ENCODE data around the gene FTO. TPM values are rescaled to one million over a fixed set of nuclear protein-coding genes. Genes with fewer than 3 reads are reported as not detected.

Gene FTO
- polyA plus RNA-seq, 1 donor from 2014 or later: 80.1 TPM

DNA sequence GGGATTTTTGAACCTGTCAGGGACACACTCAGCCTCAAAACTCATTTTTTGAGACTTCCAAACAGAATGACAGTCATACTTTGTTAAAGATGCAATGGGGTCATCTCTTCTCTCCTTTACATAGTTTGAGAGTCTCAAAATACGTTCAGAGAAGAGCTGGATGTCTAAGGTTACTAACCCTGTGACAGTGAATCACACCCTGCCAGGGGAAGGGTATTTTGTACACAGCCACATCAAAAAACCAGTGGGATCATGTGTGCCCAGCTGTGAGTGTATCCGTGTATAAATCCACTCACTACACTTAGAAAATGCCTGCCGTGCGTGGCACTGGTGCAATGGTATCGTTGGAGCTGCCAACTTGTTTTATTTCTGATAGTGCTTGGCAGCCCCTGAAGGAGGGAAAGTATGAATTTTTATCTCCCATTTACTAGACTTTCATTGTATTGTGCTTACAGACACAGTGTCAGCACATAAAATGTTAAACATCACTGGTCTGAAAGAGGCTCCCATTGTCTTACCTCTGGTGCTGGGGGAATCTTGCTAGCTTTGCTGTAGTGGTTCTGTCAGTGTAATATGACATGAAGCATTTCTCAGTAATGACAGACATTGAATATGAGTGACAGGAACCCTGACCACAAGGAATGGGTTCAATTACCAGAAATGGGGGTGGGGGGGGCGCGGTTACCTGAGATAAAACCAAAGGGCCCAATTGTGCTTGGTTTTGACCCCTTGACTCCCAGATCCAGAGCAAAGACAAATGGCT, 256.3 kb downstream of the FTO start:
- no peaks in the 10 kb centered on the region for H3K27me3 ChIP-seq (ENCODE audit: insufficient read depth, low read depth, low read length)
- no peaks in the 10 kb centered on the region for H3K79me2 ChIP-seq (replicated peaks; ENCODE audit: insufficient read depth, low read length)
- H3K9ac ChIP-seq (ENCODE audit: low read length): peak overlapping the region; percentile 9
- H2AFZ ChIP-seq (ENCODE audit: low read depth, low read length): no peak overlapping the region
- peak overlapping the region; percentile 26 for H3K4me3 ChIP-seq (ENCODE audit: low read length)
- no peaks in the 10 kb centered on the region for H3F3A ChIP-seq (ENCODE audit: insufficient read depth, low read length, poor library complexity, severe bottlenecking)
- H3K4me2 ChIP-seq (ENCODE audit: low read length): peak overlapping the region; percentile 46
- H3K9me2 ChIP-seq (ENCODE audit: insufficient read depth, low read length): no peaks in the 10 kb centered on the region
- H4K20me1 ChIP-seq (ENCODE audit: insufficient read depth): no peaks in the 10 kb centered on the region
- no peaks in the 10 kb centered on the region for H3K36me3 ChIP-seq (ENCODE audit: insufficient read depth, low read length)
- no peak for TF ChIP-seq EZH2 (IDR thresholded peaks at IDR 0.05; ENCODE audit: borderline replicate concordance, insufficient read depth, low read length, poor library complexity, severe bottlenecking)
- no peak for TF ChIP-seq RAD21 (conservative IDR thresholded peaks at IDR 0.05)
- no peak for TF ChIP-seq SMC3 (conservative IDR thresholded peaks at IDR 0.05; ENCODE audit: poor library complexity)
- TF ChIP-seq, protein P1, sequence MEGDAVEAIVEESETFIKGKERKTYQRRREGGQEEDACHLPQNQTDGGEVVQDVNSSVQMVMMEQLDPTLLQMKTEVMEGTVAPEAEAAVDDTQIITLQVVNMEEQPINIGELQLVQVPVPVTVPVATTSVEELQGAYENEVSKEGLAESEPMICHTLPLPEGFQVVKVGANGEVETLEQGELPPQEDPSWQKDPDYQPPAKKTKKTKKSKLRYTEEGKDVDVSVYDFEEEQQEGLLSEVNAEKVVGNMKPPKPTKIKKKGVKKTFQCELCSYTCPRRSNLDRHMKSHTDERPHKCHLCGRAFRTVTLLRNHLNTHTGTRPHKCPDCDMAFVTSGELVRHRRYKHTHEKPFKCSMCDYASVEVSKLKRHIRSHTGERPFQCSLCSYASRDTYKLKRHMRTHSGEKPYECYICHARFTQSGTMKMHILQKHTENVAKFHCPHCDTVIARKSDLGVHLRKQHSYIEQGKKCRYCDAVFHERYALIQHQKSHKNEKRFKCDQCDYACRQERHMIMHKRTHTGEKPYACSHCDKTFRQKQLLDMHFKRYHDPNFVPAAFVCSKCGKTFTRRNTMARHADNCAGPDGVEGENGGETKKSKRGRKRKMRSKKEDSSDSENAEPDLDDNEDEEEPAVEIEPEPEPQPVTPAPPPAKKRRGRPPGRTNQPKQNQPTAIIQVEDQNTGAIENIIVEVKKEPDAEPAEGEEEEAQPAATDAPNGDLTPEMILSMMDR (IDR thresholded peaks at IDR 0.05; ENCODE audit: poor library complexity, severe bottlenecking): no peak
- TF ChIP-seq POLR2AphosphoS5 (IDR thresholded peaks at IDR 0.05): peak; percentile 22
- no peak for TF ChIP-seq MXI1 (conservative IDR thresholded peaks at IDR 0.05; ENCODE audit: poor library complexity, severe bottlenecking)
- no peaks in the 10 kb centered on the region for H3K9me3 ChIP-seq (ENCODE audit: low read length)
- H3K27ac ChIP-seq (ENCODE audit: low read length): peak overlapping the region; percentile 25

DNA sequence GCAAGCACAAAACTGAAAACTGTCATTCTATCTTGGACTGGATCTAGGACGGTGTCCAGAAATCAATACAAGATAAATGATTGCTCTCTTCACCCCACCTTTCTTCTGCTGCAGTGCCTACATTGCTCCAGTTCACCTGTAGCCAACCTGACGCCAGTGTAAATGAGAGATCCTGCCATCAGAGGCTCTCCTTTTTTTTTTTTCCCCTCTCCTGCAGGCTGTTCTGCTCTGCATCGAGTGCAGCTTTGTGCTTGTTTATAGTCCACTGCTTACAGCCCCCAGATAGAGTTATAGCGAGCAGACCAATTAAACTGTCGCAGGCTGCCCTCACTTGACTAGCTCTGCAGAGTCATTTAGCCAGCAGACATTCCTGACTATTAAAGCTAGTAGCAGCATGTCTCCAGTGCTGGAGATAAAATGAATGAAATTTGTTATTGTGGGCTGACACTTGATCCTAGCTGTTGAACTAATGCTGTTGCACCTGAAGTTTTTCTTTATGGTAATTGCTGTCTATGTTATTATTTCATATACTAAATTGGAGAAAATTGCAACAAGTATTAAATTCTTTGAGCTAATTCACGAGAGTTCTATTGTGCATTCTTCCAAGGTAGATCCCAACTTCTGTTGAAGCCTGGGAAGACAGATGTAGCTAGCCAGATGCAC, 257.1 kb downstream of the FTO start:
- H3K9ac ChIP-seq (ENCODE audit: low read length): no peak overlapping the region
- no peaks in the 10 kb centered on the region for H3K27me3 ChIP-seq (ENCODE audit: insufficient read depth, low read depth, low read length)
- H2AFZ ChIP-seq (ENCODE audit: low read depth, low read length): no peak overlapping the region
- H3K4me2 ChIP-seq (ENCODE audit: low read length): peak overlapping the region; percentile 2
- H3F3A ChIP-seq (ENCODE audit: insufficient read depth, low read length, poor library complexity, severe bottlenecking): no peaks in the 10 kb centered on the region
- no peak for TF ChIP-seq EZH2 (IDR thresholded peaks at IDR 0.05; ENCODE audit: borderline replicate concordance, insufficient read depth, low read length, poor library complexity, severe bottlenecking)
- TF ChIP-seq RAD21 (conservative IDR thresholded peaks at IDR 0.05): peak; percentile 18
- TF ChIP-seq, protein P2, sequence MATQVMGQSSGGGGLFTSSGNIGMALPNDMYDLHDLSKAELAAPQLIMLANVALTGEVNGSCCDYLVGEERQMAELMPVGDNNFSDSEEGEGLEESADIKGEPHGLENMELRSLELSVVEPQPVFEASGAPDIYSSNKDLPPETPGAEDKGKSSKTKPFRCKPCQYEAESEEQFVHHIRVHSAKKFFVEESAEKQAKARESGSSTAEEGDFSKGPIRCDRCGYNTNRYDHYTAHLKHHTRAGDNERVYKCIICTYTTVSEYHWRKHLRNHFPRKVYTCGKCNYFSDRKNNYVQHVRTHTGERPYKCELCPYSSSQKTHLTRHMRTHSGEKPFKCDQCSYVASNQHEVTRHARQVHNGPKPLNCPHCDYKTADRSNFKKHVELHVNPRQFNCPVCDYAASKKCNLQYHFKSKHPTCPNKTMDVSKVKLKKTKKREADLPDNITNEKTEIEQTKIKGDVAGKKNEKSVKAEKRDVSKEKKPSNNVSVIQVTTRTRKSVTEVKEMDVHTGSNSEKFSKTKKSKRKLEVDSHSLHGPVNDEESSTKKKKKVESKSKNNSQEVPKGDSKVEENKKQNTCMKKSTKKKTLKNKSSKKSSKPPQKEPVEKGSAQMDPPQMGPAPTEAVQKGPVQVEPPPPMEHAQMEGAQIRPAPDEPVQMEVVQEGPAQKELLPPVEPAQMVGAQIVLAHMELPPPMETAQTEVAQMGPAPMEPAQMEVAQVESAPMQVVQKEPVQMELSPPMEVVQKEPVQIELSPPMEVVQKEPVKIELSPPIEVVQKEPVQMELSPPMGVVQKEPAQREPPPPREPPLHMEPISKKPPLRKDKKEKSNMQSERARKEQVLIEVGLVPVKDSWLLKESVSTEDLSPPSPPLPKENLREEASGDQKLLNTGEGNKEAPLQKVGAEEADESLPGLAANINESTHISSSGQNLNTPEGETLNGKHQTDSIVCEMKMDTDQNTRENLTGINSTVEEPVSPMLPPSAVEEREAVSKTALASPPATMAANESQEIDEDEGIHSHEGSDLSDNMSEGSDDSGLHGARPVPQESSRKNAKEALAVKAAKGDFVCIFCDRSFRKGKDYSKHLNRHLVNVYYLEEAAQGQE (IDR thresholded peaks at IDR 0.05; ENCODE audit: borderline replicate concordance): peak; percentile 33
- TF ChIP-seq POLR2AphosphoS5 (IDR thresholded peaks at IDR 0.05): peak; percentile 23
- no peak for TF ChIP-seq TAF1 (IDR thresholded peaks at IDR 0.05; ENCODE audit: low read depth)
- TF ChIP-seq, protein P1 (IDR thresholded peaks at IDR 0.05; ENCODE audit: poor library complexity, severe bottlenecking): no peak
- no peak for TF ChIP-seq MXI1 (conservative IDR thresholded peaks at IDR 0.05; ENCODE audit: poor library complexity, severe bottlenecking)
- TF ChIP-seq EP300 (conservative IDR thresholded peaks at IDR 0.05; ENCODE audit: poor library complexity, severe bottlenecking): no peak
- no peak for TF ChIP-seq SMC3 (conservative IDR thresholded peaks at IDR 0.05; ENCODE audit: poor library complexity)
- no peaks in the 10 kb centered on the region for H3K9me3 ChIP-seq (ENCODE audit: low read length)
- no peaks in the 10 kb centered on the region for H3K36me3 ChIP-seq (ENCODE audit: insufficient read depth, low read length)
- H3K79me2 ChIP-seq (replicated peaks; ENCODE audit: insufficient read depth, low read length): no peaks in the 10 kb centered on the region
- no peaks in the 10 kb centered on the region for H3K9me2 ChIP-seq (ENCODE audit: insufficient read depth, low read length)
- H3K4me3 ChIP-seq (ENCODE audit: low read length): peak overlapping the region; percentile 26
- no peak overlapping the region for H3K27ac ChIP-seq (ENCODE audit: low read length)
- H4K20me1 ChIP-seq (ENCODE audit: insufficient read depth): no peaks in the 10 kb centered on the region

Data from neural cell (in vitro differentiated cells).